Middle frontal gyrus (tissue), 1 donor: ENCODE measurements around the gene NALF2.

ENCODE experiments used
- DNase-seq: peaks from one replicate; pipeline ENCODE4 v3.0.0-alpha.2; 2015; ENCODE audit warnings: low spot score; ENCODE audit errors: extremely low spot score

The NALF2 gene

DNA sequence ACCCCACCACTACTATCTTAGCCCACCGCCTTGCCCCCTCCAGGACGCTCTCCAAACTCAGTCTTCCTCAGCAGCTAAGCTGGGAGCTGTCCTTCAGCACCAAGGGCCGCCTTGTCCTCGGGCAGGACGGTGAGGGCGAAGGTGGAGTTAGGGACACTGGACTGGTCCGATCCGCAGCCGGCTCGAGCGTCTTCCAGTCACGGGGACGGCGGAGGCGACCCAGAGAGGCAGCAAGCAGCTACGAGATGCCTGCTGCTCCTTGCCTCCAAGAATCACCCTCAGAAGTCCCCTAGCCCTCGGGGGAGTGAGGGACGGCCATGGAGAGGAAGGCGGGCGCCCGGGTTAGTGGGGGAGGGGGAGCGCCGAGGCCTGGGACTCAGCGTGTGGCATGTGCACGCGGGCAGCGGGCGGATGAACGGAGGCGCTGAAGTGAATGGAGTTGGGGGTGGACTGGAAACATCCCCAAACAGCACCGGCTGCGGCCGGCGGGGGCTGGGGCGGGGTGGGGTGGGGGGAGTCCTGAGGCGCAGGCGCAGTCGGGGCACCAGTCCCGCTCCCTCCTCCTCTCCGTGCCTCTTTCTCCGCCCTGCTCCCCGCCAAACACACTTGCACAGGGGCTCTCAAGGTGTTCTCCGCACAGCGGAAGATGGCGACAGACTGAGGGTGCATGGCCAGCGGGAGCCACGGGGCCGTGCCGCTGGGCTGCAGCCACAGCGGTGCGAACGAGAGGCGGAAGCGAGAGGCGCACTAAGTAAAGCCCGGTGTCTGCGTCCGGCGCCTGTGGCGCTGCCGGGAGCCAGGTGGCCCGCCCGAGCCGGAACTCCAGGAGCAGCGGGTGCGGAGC, at the start of gene NALF2:
NALF2 (plus strand) TSS at position 545 of the 844 bp plus-strand sequence. CDS start 957 bp downstream, outside the sequence.
- DNase-seq, result no peak

- DNase-seq, result no peak
These were observed 46.4 kb upstream of the NALF2 start for GRCh38 chrX:69457756-69458155.

GRCh38 chrX:69466546-69466945, 37.6 kb upstream of the NALF2 start:
- no peak for DNase-seq

- DNase-seq, result no peak
These were observed 34.2 kb upstream of the NALF2 start for GRCh38 chrX:69469975-69470374.

GRCh38 chrX:69489625-69490024, 14.5 kb upstream of the NALF2 start:
- DNase-seq, result no peak

DNA sequence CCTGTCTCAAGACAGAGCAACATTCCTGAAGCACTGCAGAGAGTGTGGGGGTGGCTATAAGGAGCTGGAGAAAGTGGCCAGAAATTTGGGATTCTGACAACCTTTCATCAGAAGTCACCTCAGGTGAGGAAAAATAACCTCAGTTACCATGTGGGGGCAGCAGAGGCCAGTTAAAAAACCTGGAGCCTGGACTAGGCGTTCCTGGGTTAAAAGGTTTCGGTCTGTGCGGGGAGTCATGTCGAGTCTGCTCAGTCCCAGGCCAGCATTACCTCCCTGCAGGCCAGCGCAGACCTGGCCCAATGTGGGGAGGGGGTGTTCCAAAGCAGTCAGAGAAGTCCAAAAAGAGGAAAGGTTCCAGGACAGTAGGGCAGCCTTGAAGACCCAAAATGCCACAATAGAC, 10.9 kb upstream of the NALF2 start:
- no peak for DNase-seq

DNA sequence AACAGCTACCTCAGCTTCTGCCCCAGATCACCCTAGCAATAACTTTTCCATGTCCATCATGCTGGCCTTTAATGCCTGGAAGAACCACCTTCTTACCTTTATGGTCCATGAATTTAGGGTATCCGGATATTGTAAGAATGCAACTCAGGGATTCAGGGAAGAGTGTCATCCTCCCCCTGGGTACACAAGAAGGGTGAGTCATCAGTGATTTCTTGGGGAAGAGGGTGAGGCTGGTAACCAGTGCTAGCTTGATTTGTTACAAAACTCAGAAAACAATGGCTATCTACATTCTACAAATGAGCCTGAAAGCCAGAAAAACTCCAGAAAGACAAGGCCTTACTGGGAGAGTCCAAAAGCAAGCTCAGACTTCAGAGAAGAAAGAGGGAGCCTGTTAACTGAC, 10.4 kb upstream of the NALF2 start:
- DNase-seq, result no peak

DNA sequence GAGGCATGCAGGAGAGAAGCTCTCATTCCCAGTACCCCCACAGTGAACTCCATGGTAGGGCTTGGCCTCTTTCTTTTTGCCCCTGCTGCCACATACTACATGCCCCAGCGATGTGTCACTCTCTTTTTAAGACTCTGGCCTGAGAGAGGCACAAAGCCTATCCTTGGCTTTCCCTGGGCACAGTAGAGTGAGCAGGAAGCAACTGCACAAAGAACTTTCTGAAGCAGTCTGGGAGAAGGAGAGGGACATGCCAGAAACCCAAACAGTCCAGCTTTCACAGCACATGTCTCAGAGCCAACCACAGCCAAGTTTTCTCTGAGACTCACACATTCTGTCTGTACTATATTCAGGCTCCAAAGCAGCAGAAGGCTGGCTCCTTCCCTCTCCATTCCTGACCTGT, 7.9 kb upstream of the NALF2 start:
- DNase-seq, result no peak

DNA sequence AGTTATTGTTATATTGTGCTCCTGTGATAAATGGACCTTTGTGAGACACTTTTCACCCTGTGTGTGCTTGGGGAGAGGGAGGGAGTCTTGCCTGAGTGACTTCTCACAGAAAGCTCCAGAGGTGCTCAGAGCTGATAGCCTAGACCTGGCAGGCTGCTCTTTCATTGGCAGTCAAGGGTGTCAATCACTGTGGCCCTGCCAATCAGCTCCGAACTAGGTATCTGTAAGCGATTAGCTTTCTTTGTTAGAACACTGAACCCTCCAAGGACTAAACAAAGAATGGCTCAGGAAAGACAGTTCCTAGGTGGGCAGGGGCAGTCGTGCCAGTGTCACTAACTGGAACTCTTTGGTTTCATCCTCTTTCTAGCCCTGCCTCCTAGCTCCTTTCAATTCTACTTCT, 2.7 kb upstream of the NALF2 start:
- DNase-seq, result no peak

DNA sequence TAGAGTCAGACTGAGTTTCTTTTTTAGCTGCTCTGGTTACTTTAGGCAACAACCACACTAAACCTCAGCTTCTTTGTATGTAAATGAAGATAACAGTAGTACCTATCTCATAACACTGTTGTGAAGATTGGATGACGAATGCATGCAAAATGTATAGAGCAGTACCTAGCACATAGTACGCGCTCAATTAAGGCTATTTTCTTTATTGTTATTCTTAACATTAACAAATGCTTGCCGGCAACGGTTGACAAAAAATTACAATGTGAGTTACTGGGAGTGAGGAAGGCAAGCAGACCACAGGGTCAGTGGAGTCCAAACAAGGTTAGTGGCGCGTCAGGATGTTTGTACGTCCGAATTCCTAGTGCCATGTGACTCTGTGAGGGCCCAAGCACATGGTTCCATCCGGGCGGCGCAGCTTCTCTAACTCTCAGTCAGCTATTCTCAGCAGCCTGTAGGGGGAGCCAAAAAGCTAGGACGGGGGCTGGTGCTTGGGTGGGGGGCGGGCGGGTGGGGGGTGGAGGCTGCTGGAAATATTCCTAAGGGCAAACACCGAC, 821 bp upstream of the NALF2 start:
- DNase-seq, result no peak

GRCh38 chrX:69504626-69505612, 793 bp downstream of the NALF2 start:
- DNase-seq, result no peak

- DNase-seq, result no peak
These were observed 1.9 kb downstream of the NALF2 start for GRCh38 chrX:69505772-69506616.

DNA sequence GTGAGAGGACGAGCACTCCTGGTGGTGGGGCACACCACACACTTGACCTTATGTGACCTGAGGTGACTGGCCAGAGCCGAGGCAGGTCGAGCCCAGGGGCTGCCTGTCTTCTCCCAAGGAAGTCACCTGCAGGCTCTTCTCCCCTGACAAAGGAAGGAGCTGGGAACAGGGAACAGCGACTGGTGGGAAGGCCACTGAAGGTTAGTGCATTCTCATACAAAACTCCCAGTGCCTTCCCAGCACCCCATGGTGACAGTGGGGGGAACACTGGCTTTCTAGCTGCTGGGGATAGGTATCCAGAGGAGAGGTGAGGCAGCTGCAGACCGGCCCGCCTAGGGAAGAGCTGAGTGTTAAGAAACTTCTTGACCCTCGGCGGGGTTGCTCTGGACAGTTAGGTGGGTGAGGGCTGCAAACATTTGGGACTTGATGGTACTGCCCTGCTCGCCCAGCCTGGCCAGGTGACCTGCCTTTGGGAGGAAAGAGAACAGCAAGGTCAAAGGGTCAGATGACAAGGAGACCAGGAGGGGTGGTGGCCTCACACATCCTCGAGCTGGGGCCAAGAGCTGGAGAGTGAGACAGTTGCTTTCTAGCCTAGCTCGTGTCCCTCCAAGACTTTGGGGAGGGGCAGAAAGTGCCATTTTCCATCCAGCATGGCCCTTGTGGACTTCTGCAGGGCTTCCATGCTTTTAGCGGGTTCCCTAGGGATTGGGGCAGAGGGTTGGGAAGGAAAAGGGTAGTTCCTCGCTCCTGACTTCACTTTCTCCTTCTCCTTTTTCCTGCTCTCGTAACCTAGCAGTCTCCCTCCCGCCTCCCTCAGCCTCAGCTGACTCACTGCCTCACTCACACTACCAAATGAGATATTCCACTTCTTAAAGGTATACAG, 2.7 kb downstream of the NALF2 start:
- DNase-seq, result no peak

GRCh38 chrX:69507500-69507789, 3.3 kb downstream of the NALF2 start:
- no peak for DNase-seq

GRCh38 chrX:69508610-69509009, 4.5 kb downstream of the NALF2 start:
- no peak for DNase-seq

DNA sequence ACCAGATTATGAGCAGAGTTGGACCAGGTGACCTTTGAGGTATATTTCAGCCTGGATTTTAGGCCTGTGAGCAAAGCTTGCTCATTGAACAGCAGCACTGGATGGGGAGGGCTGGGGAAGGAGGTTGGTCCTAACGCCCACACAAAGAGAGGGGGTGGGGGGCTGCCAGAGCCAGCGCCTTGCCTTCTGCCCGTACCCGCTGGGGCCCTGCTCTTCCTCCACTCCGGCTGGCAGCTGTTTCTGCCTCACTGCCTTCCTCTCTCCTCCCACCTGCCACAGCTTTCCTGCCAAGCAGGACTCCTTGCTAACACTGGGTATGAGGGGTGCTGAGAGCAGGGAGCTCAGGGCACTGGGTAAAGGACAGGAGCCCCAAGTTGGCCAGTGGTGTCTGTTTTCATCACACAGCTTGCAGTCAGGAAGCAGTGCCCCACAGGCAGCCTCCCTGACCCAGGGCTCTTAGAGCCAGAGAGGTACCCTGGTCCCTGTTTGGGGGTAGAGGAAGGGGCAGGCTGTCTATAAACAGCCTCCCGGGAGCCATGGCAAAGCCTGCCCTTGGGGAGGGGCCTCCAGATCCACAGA, 6.1 kb downstream of the NALF2 start:
- DNase-seq, result no peak

- no peak for DNase-seq
These were observed 6.9 kb downstream of the NALF2 start for GRCh38 chrX:69510914-69511513.

- DNase-seq, result no peak
These were observed 17.9 kb downstream of the NALF2 start for GRCh38 chrX:69522052-69522451.

DNA sequence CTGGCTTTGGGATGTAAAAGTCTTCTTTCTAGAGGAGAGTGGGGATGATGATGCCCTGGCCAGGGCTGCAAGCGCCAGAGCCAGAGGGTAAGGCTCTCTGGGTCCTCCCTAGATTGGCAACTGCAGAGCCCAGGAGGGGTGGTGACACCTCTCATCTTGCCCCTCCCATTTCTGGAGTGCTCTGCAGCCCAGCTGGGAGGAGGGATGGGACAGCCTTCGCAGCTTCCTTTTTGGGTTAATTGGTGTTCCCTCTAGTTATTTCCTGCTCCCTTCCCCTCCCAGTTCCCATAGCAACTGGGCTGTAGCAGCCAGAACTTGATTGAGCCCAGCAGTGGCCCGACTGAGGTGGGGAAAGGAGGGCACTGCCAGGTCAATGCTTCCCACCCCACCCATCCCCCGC, 19.2 kb downstream of the NALF2 start:
- DNase-seq, result no peak
